Measurements from ENCODE around the gene SLC44A2.
A peak's percentile ranks its signal among the peaks of the same experiment; 100 is the strongest.

SLC44A2 gene

DNA sequence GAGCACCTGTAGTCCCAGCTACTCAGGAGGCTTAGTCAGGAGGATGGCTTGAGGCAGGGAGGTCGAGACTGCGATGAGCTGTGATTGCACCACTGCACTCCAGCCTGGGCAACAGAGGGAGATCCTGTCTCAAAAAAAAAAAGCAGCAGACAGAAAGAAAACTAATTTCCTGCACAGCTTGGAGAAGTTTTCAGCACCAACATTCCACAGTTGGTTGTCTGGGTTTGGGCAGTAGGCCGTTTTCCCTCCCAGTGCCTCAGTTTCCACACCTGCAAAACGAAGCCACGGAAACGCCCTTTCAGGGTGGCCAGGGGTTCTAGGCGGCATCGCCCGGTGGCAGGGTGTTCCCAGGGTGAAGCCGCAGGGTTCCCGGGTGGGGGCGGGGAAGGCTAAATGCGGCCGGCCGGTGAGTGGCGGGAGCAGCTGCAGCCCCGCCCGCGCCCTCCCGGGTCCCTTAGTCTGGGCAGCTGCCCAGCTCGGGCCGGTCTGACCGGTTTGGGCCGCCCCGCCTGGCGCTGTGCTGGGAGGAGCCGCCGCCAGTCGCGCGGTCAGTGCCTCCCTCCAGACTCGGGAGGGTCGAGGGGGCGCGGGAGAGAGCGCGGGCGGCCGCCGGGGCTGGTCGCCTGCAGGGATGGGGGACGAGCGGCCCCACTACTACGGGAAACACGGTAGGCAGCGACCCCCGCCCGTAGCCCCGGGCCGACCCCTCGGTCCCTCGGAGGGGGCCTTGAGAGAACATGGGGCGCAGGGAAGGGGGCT, at the start of gene SLC44A2:
SLC44A2 (plus strand) TSS at position 551 of the 759 bp plus-strand sequence; CDS start at position 632, 81 bp downstream.
- no peak for DNase-seq (ENCODE audit: low spot score)

DNA sequence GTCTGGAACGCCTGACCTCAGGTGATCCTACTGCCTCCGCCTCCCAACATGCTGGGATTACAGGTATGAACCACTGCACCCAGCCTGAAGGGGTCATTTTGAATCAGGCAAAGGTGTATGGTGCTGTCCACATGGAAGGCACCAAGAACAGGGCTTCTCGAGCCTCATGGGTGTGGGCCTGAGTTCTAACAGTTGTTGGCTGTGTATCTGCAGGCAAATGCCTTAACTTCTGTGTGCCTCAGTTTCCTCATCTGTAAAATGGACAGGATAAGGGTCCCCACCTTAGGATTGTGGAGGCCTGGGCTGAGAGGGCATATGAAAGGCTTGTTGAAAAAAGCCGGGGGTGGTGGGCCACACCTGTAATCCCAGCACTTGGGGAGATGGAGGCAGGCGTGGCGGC, 47.4 kb upstream of the SLC44A2 start:
- no peak for DNase-seq (ENCODE audit: low spot score)

DNA sequence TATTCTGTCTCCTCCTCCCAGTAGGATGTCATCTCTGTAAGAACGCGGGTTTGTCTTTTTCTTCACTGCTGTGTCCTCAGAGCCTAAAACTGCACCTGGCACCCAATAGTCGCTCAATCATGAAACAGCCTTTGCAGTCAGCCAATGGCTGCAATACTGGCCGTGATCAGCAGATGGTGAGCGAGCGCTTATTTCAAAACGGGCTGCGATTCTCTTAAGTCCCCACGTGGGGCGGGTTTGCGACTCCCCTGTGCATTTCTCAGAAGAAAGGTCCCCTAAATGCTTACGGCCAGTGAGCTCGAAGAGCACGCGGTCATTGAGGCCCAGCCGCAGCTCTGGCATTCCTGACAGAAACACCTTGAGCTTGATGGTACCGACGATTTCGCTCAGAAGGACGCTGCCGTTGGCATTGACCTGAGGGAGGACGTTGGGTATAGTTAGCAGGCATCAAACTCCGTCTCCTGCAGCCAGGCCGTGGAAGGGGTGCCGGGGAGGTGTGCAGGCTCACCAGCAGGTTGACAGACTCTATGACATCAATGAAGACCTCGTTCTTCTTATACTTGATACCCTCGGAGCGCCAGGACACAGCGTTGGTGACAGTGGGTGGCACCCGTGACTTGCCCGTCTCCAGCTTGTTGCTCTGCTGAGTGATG, 44.2 kb upstream of the SLC44A2 start:
- peak; percentile 94 for DNase-seq (ENCODE audit: low spot score)

DNA sequence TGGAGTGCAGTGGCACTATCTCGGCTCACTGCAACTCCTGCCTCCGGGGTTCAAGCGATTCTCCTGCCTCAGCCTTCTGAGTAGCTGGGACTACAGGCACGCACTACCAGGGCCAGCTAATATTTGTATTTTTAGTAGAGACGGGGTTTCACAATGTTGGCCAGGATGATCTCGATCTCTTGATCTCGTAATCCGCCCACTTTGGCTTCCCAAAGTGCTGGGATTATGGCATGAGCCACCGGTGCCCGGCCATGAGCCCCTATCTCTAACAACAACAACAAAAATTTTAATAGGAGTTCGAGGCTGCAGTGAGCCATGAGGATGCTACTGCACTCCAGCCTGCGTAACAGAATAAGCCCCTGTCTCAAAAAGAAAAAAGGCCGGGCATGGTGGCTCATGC, 43.3 kb upstream of the SLC44A2 start:
- DNase-seq (ENCODE audit: low spot score): no peak

DNA sequence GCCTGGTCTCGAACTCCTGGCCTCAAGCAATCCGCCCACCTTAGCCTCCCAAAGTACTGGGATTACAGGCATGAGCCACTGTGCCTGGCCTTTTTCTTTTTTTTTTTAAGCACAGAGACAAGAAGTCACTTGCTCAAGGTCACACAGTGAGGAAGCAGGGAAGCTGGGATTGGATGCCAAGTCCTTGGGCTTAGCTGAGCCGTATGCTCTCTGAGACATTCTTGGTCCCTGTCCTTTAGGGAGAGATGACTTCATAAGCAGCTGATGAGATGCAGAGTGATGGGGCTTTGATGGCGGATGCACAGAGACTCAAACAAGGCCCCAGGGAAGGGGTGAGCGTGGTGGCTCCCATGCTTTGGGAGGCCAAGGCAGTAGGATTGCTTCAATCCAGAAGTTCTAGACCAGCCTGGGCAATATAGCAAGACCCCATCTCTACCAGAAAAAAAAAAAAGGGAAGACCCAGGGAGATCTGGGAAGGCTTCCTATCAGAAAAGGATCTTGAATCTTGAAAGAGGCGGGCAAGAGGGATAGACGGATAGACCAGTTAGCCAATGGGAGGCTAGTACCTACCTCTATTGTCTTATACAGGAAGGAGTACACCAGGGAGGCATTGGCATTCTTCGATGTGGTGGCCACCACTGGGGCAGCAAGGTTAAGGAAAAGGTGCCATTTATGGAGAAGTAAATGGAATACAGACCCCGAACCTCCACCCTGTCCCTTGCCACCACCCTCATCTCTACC, 42.1 kb upstream of the SLC44A2 start:
- DNase-seq (ENCODE audit: low spot score): no peak

DNA sequence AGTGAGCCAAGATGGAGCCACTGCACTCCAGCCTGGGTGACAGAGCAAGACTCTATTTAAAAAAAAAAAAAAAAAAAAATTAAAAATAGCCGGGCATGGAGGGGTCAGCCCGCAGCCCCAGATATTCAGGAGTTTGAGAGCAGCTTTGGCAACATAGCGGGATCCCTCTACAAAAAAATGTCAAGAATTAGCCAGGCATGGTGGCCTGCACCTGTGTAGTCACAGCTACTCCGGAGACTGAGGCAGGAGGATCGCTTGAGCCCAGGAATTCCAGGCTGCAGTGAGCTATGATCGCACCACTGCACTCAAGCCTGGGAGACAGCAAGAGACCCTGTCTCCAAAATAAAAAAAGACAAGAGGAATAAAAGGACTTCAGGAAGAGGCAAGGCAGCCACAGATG, 39.0 kb upstream of the SLC44A2 start:
- DNase-seq (ENCODE audit: low spot score): no peak

DNA sequence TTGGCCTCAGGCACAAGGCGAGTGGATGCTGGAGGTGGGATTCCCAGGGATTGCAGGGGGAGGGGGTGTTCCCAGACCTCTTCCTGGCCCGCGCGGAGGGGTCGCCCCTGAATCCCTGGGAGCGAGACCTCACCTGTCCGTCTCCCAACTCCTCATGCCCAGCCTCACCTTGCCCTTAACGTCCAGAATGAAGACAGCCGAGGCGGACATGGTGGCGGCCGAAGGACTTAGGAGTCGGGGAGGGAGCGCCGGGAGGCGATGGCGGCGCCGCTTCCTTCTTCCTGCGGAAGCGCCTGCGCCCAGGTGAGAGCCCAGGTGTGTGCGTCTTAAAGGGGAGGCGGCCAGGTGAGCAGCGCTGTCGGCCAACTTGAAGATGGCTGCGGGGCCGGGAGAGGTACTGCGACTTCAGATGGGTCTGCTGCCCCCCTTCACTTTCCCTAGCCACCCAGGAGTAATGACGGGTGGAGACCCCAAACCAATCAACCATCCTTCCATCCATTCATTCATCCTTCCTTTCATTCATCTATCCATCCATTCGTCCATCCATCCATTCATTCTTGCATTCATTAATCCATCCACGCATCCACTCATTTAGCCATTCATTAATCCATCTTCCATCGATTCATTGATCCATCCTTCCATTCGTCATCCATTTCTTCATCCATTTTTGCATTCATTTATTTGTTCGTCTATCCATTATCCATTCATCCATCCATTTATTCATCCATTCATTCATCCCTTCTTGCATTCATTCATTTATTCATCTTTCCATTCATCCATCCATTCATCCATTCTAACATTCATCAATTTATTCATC, 38.1 kb upstream of the SLC44A2 start, which contains the start of gene AP1M2:
AP1M2 (minus strand) TSS at position 291 of the 817 bp plus-strand sequence; CDS start at position 210, 81 bp downstream.
- no peak for DNase-seq (ENCODE audit: low spot score)

DNA sequence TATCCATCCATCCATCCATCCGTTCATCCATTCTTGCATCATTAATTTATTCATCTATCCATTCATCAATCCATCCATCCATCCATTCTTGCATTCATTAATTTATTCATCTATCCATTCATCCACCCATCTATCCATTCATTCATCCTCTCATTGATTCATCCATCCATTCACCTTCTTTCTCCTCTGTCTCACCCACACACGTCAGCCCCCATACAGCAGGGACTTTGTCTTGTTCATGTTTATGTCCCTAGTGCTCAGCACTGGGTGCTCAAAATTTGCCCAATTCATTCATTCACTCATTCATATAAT, 37.6 kb upstream of the SLC44A2 start:
- no peak for DNase-seq (ENCODE audit: low spot score)

DNA sequence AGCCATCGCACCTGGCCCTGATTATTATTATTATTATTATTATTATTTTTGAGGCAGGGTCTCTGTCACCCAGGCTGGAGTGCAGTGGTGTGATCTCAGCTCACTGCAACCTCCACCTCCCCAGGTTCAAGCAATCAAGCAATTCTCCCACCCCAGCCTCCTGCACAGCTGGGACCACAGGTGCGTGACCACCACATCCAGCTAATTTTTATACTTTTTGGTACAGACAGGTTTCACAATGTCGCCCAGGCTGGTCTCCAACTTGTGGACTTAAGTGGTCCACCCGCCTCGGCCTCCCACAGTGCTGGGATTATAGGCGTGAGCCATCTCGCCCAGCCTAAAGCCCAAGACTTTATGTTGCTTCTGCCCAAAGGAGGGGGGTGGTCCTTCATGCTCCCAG, 32.2 kb upstream of the SLC44A2 start:
- DNase-seq (ENCODE audit: low spot score): no peak

DNA sequence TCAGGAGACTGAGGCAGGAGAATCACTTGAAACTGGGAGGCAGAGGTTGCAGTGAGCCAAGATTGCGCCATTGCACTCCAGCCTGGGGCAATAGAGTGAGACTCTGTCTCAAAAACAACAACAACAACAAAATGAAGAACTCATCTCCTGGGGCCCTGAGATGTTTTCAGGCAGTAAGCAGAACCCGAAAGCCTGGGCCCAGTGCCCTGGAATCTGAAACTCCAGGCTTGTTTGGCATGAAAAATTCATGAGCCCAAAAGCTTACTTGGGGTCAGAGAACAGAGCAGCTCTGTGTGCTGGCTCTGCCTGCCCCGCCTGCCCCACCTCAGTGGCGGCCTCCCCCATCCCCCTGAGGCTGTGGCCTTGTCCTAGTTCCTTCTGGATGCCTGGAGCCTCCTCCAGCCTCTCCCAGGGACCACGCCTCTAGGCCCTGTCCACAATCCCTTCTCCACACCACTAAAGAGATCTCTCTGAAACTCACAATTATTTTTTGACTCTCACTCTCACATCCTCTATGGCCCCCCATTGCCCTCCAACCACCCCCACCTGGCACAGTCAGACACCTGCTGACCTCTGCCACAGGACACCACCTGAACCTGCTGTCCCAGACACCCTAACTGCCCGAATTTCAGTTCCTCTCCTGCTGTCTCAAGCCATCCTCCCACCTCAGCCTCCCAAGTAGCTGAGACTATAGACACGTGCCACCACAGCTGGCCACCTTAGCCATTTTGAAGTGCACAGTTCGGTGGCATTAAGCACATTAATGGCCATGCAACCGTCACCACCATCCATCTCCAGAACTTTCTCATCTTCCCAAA, 31.3 kb upstream of the SLC44A2 start:
- DNase-seq (ENCODE audit: low spot score): no peak

DNA sequence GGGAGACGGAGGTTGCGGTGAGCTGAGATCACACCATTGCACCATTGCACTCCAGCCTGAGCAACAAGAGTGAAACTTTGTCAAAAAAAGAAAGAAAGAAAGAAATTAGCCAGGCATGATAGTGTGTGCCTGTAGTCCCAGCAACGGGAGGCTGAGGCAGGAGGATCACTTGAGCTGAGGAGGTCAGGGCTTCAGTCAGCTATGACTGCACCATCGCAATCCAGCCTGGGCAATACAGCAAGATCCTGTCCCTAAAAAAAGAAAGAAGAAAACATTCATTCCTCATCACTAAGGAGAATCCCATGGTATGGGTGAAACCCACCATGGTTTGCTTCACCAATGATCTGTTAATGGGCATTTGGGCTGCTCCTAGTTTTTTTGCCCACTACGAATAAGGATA, 25.2 kb upstream of the SLC44A2 start:
- DNase-seq (ENCODE audit: low spot score): no peak

DNA sequence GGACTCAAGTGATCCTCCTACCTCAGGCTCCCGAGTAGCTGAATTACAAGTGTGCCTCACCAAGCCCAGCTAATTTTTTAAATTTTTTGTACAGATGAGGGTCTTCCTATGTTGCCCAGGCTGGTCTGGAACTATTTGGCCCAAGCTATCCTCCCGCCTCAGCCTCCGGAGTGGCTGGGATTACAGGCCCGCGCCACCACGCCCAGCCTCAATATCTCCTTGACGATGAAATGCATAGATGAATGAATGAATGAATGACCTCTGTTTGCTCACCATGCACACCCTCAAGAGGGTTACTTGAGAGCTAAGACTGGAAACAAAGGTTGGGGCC, 23.4 kb upstream of the SLC44A2 start:
- no peak for DNase-seq (ENCODE audit: low spot score)

DNA sequence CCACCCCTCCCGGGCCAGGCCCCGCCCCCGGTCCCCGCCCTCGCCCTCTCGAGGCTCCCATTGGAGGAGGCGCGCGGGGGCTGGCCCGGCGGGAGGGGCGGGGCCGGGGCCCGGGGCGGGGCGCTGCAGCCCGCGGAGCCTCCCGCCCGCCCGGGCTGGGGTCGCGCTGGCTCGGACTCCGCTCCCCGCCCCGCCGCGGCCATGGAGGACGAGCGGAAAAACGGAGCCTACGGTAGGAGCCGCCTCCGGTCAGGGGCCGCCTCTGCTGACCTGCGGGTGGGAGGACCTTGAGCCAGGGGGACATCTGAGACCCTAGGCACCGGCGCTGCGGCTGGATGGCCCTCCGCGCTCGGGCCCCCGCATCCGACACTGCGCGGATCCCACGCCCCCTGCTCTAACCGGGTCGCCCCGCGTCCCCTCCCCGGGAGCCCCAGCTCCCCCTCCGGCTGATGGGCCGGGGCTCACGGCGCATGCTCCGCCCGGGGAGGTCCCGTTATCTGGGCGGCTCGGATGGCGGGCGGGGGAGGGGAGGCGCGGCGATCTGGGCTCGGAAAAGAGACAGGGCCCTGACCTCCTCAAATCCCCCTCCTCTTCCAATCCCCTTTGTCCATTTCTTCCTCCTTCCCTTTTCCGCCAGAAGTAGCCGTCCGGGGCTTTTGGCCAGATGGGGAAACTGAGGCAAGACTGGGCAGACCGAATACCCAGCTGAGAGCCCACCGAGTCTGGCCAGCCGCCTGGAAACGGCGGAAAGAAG, 22.8 kb upstream of the SLC44A2 start:
- DNase-seq (ENCODE audit: low spot score): peak; percentile 86

DNA sequence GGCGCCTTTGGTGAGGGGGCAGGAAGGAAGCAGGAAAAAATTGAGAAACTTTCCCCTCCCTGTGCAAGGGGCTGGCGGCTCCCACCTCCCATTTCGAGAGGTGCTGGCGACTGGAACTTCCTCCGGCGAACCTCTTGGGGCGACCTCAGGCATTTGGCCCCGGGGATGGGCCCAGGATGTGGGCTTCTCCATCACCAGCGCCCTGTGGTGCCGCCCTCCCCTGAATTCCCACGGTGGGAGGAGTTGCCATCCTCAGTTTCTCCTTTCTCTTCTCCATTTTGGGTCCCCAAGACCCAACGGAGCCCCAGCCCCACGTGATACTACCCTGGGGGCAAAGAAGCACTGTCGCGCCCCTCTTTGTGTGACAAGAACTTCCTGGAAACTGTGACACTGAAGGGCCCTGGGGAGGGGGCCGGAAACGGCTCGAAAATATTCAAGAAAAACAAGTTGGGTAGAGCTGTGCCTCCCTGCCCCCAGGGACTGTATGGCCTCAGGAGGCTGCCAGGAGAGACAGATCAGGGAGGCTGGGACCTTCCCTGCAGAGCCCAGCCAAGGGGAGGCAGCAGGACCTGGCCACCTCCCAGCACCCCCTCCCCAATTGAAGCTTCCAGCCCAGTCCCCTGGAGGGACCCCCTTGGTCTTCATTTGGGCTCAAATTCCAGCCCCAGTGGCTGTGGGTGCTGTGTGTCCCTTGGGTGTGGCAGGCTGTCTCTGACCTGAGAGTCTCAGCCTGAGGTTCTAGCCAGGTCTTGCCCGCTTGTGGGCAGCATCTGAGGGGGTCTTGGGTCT, 22.1 kb upstream of the SLC44A2 start:
- peak; percentile 39 for DNase-seq (ENCODE audit: low spot score)

DNA sequence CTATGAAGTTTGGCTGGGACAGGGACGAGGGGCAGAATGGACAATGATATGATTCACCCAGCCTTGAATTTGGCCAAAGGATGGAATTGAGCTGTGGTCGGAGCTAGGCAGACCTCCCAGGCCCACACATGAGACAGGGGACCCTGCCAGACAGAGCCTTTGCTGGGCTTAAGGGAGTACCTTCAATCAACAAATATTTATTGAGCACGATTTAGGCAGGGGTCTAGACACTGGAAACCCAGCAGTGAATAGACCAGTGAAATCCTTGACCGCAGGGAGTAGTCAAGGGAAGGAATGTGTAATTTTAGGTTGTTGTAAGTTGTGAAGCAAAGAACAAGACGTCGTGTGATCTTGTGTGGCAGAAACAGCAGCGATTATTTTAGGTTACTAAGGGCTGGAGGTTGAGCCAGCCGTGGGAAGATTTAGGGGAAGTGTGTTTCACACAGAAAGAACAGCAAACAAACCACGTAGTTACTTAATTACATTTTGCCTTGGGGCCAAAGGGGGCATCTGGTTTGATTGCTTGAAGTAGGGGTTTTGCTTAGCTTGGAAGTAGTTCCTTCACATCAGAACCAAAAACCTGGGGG, 21.4 kb upstream of the SLC44A2 start:
- peak; percentile 22 for DNase-seq (ENCODE audit: low spot score)

DNA sequence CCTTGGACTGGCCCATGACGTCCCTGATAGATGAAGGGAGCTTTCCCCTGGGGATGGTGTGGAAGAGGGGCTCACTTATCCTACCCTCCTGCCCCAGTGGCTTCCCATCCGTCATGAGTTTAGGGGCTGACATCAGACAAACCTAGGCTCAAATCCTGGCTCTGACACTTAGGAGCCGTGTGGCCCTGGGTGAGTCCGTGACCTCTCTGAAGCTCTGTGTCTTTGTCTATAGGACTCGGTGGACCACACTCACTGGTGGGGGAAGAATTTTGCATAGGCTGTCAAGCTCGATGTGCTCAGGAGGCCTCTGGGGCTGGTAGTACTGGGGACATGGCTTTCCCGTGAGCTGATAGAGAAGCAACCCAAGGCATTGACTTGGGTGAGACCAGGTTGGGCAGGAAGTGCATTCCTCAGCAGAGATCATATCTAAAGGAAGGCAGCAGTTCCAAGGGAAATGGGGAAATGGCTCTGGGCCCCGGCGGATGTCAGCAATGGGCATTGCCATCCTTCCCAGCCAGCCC, 20.8 kb upstream of the SLC44A2 start:
- DNase-seq (ENCODE audit: low spot score): peak; percentile 21

DNA sequence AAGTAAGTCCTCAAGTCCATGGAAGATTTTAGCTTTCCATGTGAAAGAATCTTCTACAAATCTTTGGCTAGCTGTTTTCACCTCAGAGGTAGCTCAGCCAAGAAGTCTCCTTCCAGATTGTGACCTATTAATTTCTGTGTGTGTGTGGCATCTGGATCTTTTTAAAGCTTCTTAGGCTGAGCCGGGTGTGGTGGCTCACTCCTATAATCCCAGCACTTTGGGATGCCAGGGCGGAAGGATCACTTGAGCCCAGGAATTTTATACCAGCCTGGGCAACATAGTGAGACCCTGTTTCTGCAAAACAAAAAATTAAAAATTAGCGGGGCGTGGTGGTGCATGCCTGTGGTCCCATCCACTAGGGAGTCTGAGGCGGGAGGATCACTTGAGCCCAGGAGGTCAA, 13.4 kb upstream of the SLC44A2 start:
- DNase-seq (ENCODE audit: low spot score): no peak

DNA sequence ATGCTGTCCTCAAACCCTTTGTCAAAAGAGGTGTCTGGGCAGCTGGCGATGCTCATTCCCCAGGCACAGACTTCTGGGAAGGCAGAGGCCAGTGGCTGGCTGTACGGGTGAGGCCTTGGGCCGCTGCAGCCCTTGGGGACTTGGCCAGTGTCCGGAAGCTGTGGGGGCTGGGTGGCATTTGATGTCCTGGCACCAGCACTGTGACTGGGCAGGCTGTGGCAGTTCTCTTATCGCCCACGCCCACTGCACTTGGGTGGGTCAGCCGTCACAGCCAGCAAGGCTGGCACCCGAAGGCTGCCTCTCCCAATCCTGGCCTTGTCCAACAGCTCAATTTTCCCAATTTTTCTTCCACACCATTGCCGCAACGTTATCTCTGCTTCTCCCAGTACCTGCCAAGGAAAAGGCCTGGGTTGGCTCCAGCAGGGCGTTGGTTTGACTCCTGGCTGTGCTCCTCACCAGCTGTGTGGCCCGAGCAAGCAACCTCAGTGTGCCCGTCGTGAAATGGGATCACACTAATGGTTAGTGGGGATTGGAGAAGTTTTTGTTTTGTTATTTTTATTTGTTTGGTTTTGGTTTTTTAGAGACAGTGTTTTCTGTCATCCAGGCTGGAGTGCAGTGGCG, 12.7 kb upstream of the SLC44A2 start:
- DNase-seq (ENCODE audit: low spot score): peak; percentile 78
